ENCODE results near the gene ZBBX. TPM values are rescaled to one million over a fixed set of nuclear protein-coding genes. Genes with fewer than 3 reads are reported as not detected.

Gene ZBBX
- total and polyA plus RNA-seq, 10 of the 15 experiments (the other 5 are each of a cell fraction or from before 2014, with no cell fraction given): 0.01 to 0.34 (median 0.17) TPM; not detected in 6

DNA sequence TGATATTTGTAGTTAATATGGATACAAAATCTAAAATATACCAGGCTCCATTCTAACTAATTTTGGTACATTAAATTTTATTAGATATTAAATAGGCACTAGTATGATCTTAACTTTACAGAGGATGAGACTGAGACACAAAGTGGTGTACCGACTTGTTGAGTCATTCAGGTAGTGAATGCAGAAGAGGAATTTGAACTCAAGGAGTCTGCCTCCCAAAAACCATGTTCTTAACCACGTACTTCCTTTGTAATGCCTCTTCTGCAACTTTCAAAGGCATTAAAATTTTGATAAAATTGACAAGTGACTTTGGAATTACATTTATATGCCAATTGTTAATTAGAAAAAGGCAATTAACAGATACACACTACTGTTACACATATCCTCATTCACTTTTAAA, 61.8 kb downstream of the ZBBX start:
- no peak overlapping the region for H2AFZ ChIP-seq (ENCODE audit: control insufficient read depth, low read depth, low read length)
- H3K79me2 ChIP-seq (ENCODE audit: control insufficient read depth, insufficient read depth, low read length): no peaks in the 10 kb centered on the region
- intact Hi-C loops (cut with micrococcal nuclease; ENCODE audit: unreplicated experiment): no loop called here
- DNase-seq (ENCODE audit: low read depth, low spot score): no peak
- 3% methylated on average over 2 of the region's 2 CpGs for WGBS (ENCODE audit: insufficient coverage, insufficient replicate concordance, low lambda C conversion rate, missing lambda C conversion rate)
- H3K9me3 ChIP-seq (replicated peaks; ENCODE audit: control insufficient read depth, insufficient read depth, low read length): no peaks in the 10 kb centered on the region
- ChIA-PET CTCF (no interaction called here), POLR2A (no interaction called here), SMC1A (ENCODE audit: uncharacterized antibody, unreplicated experiment) (no interaction called here), RAD21 (ENCODE audit: unreplicated experiment) (interaction anchor here (0.6 kb wide), 1 partner anchor 1432 kb away, joined by 3 read pairs; no protein-coding TSS in a partner anchor)
- no peaks in the 10 kb centered on the region for H4K20me1 ChIP-seq (ENCODE audit: control insufficient read depth, insufficient read depth)
- no peak overlapping the region for H3K27ac ChIP-seq (ENCODE audit: control insufficient read depth, insufficient read depth)
- H3K9ac ChIP-seq (ENCODE audit: control insufficient read depth, insufficient read depth, low read length): no peak overlapping the region
- no peak for ATAC-seq
- H3K27me3 ChIP-seq (replicated peaks in 1 of 2; ENCODE audit: control insufficient read depth in 2 of 2, insufficient read depth in 2 of 2, low read length in 1 of 2): no peaks in the 10 kb centered on the region
- no TSS peak for BruUV-seq (replicated peaks)
- TF ChIP-seq BCL11A (IDR thresholded peaks at IDR 0.05; ENCODE audit: low read depth, low read length) (no peak), CBX5 (IDR thresholded peaks at IDR 0.05; ENCODE audit: low read depth) (no peak), MEF2B (IDR thresholded peaks at IDR 0.05; ENCODE audit: partially characterized antibody, poor library complexity, severe bottlenecking) (no peak), ZNF24 (IDR thresholded peaks at IDR 0.05) (no peak), ZBED1 (IDR thresholded peaks at IDR 0.05; ENCODE audit: borderline replicate concordance) (no peak), ATF2 (IDR thresholded peaks at IDR 0.05; ENCODE audit: low read length) (no peak), MAX (IDR thresholded peaks at IDR 0.05; ENCODE audit: low read depth, low read length) (no peak), DPF2 (IDR thresholded peaks at IDR 0.05) (no peak)
- TF ChIP-seq, protein P1, sequence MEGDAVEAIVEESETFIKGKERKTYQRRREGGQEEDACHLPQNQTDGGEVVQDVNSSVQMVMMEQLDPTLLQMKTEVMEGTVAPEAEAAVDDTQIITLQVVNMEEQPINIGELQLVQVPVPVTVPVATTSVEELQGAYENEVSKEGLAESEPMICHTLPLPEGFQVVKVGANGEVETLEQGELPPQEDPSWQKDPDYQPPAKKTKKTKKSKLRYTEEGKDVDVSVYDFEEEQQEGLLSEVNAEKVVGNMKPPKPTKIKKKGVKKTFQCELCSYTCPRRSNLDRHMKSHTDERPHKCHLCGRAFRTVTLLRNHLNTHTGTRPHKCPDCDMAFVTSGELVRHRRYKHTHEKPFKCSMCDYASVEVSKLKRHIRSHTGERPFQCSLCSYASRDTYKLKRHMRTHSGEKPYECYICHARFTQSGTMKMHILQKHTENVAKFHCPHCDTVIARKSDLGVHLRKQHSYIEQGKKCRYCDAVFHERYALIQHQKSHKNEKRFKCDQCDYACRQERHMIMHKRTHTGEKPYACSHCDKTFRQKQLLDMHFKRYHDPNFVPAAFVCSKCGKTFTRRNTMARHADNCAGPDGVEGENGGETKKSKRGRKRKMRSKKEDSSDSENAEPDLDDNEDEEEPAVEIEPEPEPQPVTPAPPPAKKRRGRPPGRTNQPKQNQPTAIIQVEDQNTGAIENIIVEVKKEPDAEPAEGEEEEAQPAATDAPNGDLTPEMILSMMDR (IDR thresholded peaks at IDR 0.05 in 2 of 3, conservative IDR thresholded peaks at IDR 0.05 in 1 of 3; ENCODE audit: control insufficient read depth in 2 of 3, extremely low read depth in 1 of 3, insufficient read depth in 1 of 3, low read depth in 3 of 3, low read length in 3 of 3): no peak
- no peak overlapping the region for H3K4me2 ChIP-seq (ENCODE audit: control insufficient read depth, insufficient read depth)
- no peak for FAIRE-seq
- no peaks in the 10 kb centered on the region for H3K36me3 ChIP-seq (ENCODE audit: control insufficient read depth in 2 of 2, insufficient read depth in 2 of 2, low read length in 1 of 2)
- H3K4me1 ChIP-seq (ENCODE audit: control insufficient read depth, insufficient read depth, low read length): no peaks in the 10 kb centered on the region
- H3K4me3 ChIP-seq: no peak overlapping the region
- in situ Hi-C loops (cut with MboI): no loop called here
